Immature natural killer cell (primary cell): ENCODE data around the gene KIF6. TPM values are rescaled to one million over a fixed set of nuclear protein-coding genes. Genes with fewer than 3 reads are reported as not detected.

Experiments
- DNase-seq, 3 donors: peaks; one replicate each; pipeline ENCODE4 v3.0.0; 2022; ENCODE audit warnings: mixed read lengths in 1 of 3
- H3K27ac Mint-ChIP-seq, 6 donors: one replicate each; pipeline ENCODE4 v1.8.0; 2020; ENCODE audit warnings: mixed read lengths in 6 of 6, mild to moderate bottlenecking in 5 of 6, inconsistent platforms in 4 of 6, moderate library complexity in 3 of 6
- H3K27me3 Mint-ChIP-seq, 3 donors: one replicate each; pipeline ENCODE4 v1.8.0; 2020 to 2021; ENCODE audit warnings: low read depth in 3 of 3, mild to moderate bottlenecking in 3 of 3, mixed read lengths in 3 of 3, moderate library complexity in 3 of 3, inconsistent platforms in 1 of 3
- H3K36me3 Mint-ChIP-seq, 3 donors: one replicate each; pipeline ENCODE4 v1.8.0; 2020; ENCODE audit warnings: mixed read lengths in 3 of 3, inconsistent platforms in 2 of 3, mild to moderate bottlenecking in 2 of 3
- H3K4me1 Mint-ChIP-seq, 2 donors: one replicate each; pipeline ENCODE4 v1.8.0; 2020; ENCODE audit warnings: inconsistent platforms in 2 of 2, mild to moderate bottlenecking in 2 of 2, mixed read lengths in 2 of 2, moderate library complexity in 1 of 2
- H3K4me3 Mint-ChIP-seq, 5 donors: one replicate each; pipeline ENCODE4 v1.8.0; 2020; ENCODE audit warnings: mild to moderate bottlenecking in 5 of 5, mixed read lengths in 5 of 5, inconsistent platforms in 3 of 5, moderate library complexity in 3 of 5
- H3K9me3 Mint-ChIP-seq, 6 donors: one replicate each; pipeline ENCODE4 v1.8.0; 2020; ENCODE audit warnings: mild to moderate bottlenecking in 6 of 6, mixed read lengths in 6 of 6, inconsistent platforms in 4 of 6, moderate library complexity in 3 of 6
- polyA plus RNA-seq, 3 donors: library from polyadenylated mRNA; unstranded; fragments of 300-500 nt; fragmentation: Illumina TruSeq; gene quantifications; one replicate each; pipeline ENCODE4 v1.2.3, GENCODE V29; 2021

The KIF6 gene
- polyA plus RNA-seq, 3 donors from 2014 or later: not detected

GRCh38 chr6:39378175-39378959, 346.8 kb downstream of the KIF6 start:
- H3K4me3 Mint-ChIP-seq: no peak overlapping the region
- no peaks in the 10 kb centered on the region for H3K4me1 Mint-ChIP-seq
- H3K27ac Mint-ChIP-seq: no peak overlapping the region
- H3K9me3 Mint-ChIP-seq: no peaks in the 10 kb centered on the region
- no peaks in the 10 kb centered on the region for H3K36me3 Mint-ChIP-seq
- DNase-seq: no peak
- H3K27me3 Mint-ChIP-seq: peaks cover 0 to 2% (median 1%) of the 10 kb centered on the region in 3 donors

- Mint-ChIP-seq H3K27ac (no peak overlapping the region), H3K27me3 (peaks cover 0 to 2% (median 1%) of the 10 kb centered on the region in 3 donors), H3K4me3 (no peak overlapping the region), H3K36me3 (no peaks in the 10 kb centered on the region), H3K9me3 (no peaks in the 10 kb centered on the region), H3K4me1 (no peaks in the 10 kb centered on the region)
- DNase-seq: no peak
Measured at GRCh38 chr6:39377539-39377950, 347.7 kb downstream of the KIF6 start.

- H3K4me1 Mint-ChIP-seq: no peaks in the 10 kb centered on the region
- no peak for DNase-seq
- H3K36me3 Mint-ChIP-seq: no peaks in the 10 kb centered on the region
- peaks cover 2 to 6% (median 3%) of the 10 kb centered on the region in 3 donors for H3K27me3 Mint-ChIP-seq
- no peaks in the 10 kb centered on the region for H3K9me3 Mint-ChIP-seq
- no peak overlapping the region for H3K27ac Mint-ChIP-seq
- no peak overlapping the region for H3K4me3 Mint-ChIP-seq
Measured at GRCh38 chr6:39375405-39375804, 349.8 kb downstream of the KIF6 start.

- no peak overlapping the region for H3K4me3 Mint-ChIP-seq
- peaks cover 1 to 9% (median 2%) of the 10 kb centered on the region in 3 donors for H3K27me3 Mint-ChIP-seq
- no peaks in the 10 kb centered on the region for H3K4me1 Mint-ChIP-seq
- no peaks in the 10 kb centered on the region for H3K9me3 Mint-ChIP-seq
- H3K36me3 Mint-ChIP-seq: no peaks in the 10 kb centered on the region
- no peak for DNase-seq
- H3K27ac Mint-ChIP-seq: no peak overlapping the region
Measured at GRCh38 chr6:39370390-39370789, 354.8 kb downstream of the KIF6 start.

- H3K27me3 Mint-ChIP-seq: peaks cover 1 to 9% (median 2%) of the 10 kb centered on the region in 3 donors
- DNase-seq: no peak
- no peaks in the 10 kb centered on the region for H3K36me3 Mint-ChIP-seq
- H3K9me3 Mint-ChIP-seq: no peaks in the 10 kb centered on the region
- H3K4me1 Mint-ChIP-seq: no peaks in the 10 kb centered on the region
- no peak overlapping the region for H3K27ac Mint-ChIP-seq
- no peak overlapping the region for H3K4me3 Mint-ChIP-seq
Measured at GRCh38 chr6:39369987-39370386, 355.2 kb downstream of the KIF6 start.

- DNase-seq: no peak
- Mint-ChIP-seq H3K36me3 (no peaks in the 10 kb centered on the region), H3K4me1 (no peaks in the 10 kb centered on the region), H3K27ac (no peak overlapping the region), H3K4me3 (no peak overlapping the region), H3K9me3 (no peaks in the 10 kb centered on the region), H3K27me3 (peaks cover 1 to 14% (median 5%) of the 10 kb centered on the region in 3 donors)
Measured at GRCh38 chr6:39367700-39368099, 357.5 kb downstream of the KIF6 start.

- Mint-ChIP-seq H3K27ac (no peak overlapping the region), H3K27me3 (peaks cover 1 to 14% (median 7%) of the 10 kb centered on the region in 3 donors), H3K36me3 (no peaks in the 10 kb centered on the region), H3K9me3 (no peaks in the 10 kb centered on the region), H3K4me3 (no peak overlapping the region), H3K4me1 (peaks cover 0 to 2% of the 10 kb centered on the region in 2 donors)
- no peak for DNase-seq
Measured at GRCh38 chr6:39366931-39367618, 358.1 kb downstream of the KIF6 start.

- Mint-ChIP-seq H3K4me1 (peaks cover 3 to 6% of the 10 kb centered on the region in 2 donors), H3K9me3 (no peaks in the 10 kb centered on the region), H3K27me3 (peaks cover 2 to 9% (median 8%) of the 10 kb centered on the region in 3 donors), H3K4me3 (no peak overlapping the region), H3K27ac (peak overlapping the region in 1 of 6 donors; percentile 22), H3K36me3 (no peaks in the 10 kb centered on the region)
- no peak for DNase-seq
Measured at GRCh38 chr6:39365281-39366074, 359.7 kb downstream of the KIF6 start.

- H3K36me3 Mint-ChIP-seq: no peaks in the 10 kb centered on the region
- H3K4me1 Mint-ChIP-seq: peaks cover 3 to 6% of the 10 kb centered on the region in 2 donors
- H3K27me3 Mint-ChIP-seq: peaks cover 2 to 11% (median 5%) of the 10 kb centered on the region in 3 donors
- no peak overlapping the region for H3K27ac Mint-ChIP-seq
- no peak for DNase-seq
- no peak overlapping the region for H3K4me3 Mint-ChIP-seq
- H3K9me3 Mint-ChIP-seq: no peaks in the 10 kb centered on the region
Measured at GRCh38 chr6:39363280-39363679, 361.9 kb downstream of the KIF6 start.

- Mint-ChIP-seq H3K9me3 (no peaks in the 10 kb centered on the region), H3K36me3 (no peaks in the 10 kb centered on the region)
- DNase-seq: no peak
Measured at GRCh38 chr6:39362487-39362865, 362.7 kb downstream of the KIF6 start.

GRCh38 chr6:39361657-39362486, 363.3 kb downstream of the KIF6 start:
- Mint-ChIP-seq H3K36me3 (no peaks in the 10 kb centered on the region), H3K9me3 (no peaks in the 10 kb centered on the region), H3K4me1 (peaks cover 3 to 6% of the 10 kb centered on the region in 2 donors), H3K4me3 (no peak overlapping the region), H3K27me3 (peaks cover 4 to 11% (median 5%) of the 10 kb centered on the region in 3 donors), H3K27ac (no peak overlapping the region)
- DNase-seq: peak in 2 of 3 donors; percentile 22 to 29

More at GRCh38 chr6:39362487-39362865, 362.7 kb downstream of the KIF6 start:
- Mint-ChIP-seq H3K27ac (no peak overlapping the region), H3K4me3 (no peak overlapping the region), H3K27me3 (peaks cover 4 to 11% (median 5%) of the 10 kb centered on the region in 3 donors), H3K4me1 (peaks cover 3 to 6% of the 10 kb centered on the region in 2 donors)

- Mint-ChIP-seq H3K27me3 (peaks cover 5 to 11% (median 6%) of the 10 kb centered on the region in 3 donors), H3K36me3 (no peaks in the 10 kb centered on the region), H3K27ac (no peak overlapping the region), H3K4me3 (no peak overlapping the region), H3K9me3 (no peaks in the 10 kb centered on the region), H3K4me1 (peaks cover 3 to 6% of the 10 kb centered on the region in 2 donors)
- no peak for DNase-seq
Measured at GRCh38 chr6:39360378-39360777, 364.8 kb downstream of the KIF6 start.
